Smooth muscle cell (in vitro differentiated cells): ENCODE measurements around the gene BCAS1. TPM values are rescaled to one million over a fixed set of nuclear protein-coding genes. Genes with fewer than 3 reads are reported as not detected.

Experiments
- DNase-seq: peaks from one replicate; lab custom pipeline; 2025; ENCODE audit not compliant: unreplicated experiment; lab: John Stamatoyannopoulos, UW
- H2AFZ ChIP-seq: fragments of 200-600 bp; sonication (generic); 2 replicates; pipeline ENCODE4 v1.6.0; 2016; ENCODE audit warnings: antibody characterized with exemption, low read depth, mild to moderate bottlenecking
- H3F3A ChIP-seq: fragments of 200-600 bp; sonication (generic); 2 replicates; pipeline ENCODE4 v1.6.0; 2017; ENCODE audit warnings: antibody characterized with exemption, low read depth
- H3K27ac ChIP-seq: fragments of 200-600 bp; sonication (generic); 2 replicates; pipeline ENCODE4 v1.5.1; 2016; ENCODE audit warnings: low read depth, mild to moderate bottlenecking
- H3K27me3 ChIP-seq: fragments of 200-600 bp; sonication (generic); 2 replicates; pipeline ENCODE4 v1.6.1; 2016; ENCODE audit warnings: low read depth, mild to moderate bottlenecking
- H3K36me3 ChIP-seq: fragments of 200-600 bp; sonication (generic); 2 replicates; pipeline ENCODE4 v1.5.1; 2016; ENCODE audit warnings: low read depth
- H3K4me1 ChIP-seq: fragments of 200-600 bp; sonication (generic); 2 replicates; pipeline ENCODE4 v1.5.1; 2016; ENCODE audit warnings: low read depth
- H3K4me2 ChIP-seq: fragments of 200-600 bp; sonication (generic); 2 replicates; pipeline ENCODE4 v1.6.0; 2016; ENCODE audit warnings: mild to moderate bottlenecking
- H3K4me3 ChIP-seq: fragments of 200-600 bp; sonication (generic); 2 replicates; pipeline ENCODE4 v1.5.1; 2016; ENCODE audit warnings: mild to moderate bottlenecking
- H3K79me2 ChIP-seq: fragments of 200-600 bp; sonication (generic); 2 replicates; pipeline ENCODE4 v1.6.0; 2016; ENCODE audit warnings: low read depth, mild to moderate bottlenecking
- H3K9ac ChIP-seq: fragments of 200-600 bp; sonication (generic); 2 replicates; pipeline ENCODE4 v1.6.0; 2016; ENCODE audit warnings: low read depth
- H3K9me3 ChIP-seq: fragments of 200-600 bp; sonication (generic); replicated peaks from 2 replicates; pipeline ENCODE4 v1.5.1; 2016; ENCODE audit warnings: low read depth
- H4K20me1 ChIP-seq: fragments of 200-600 bp; sonication (generic); 2 replicates; pipeline ENCODE4 v1.6.0; 2016; ENCODE audit warnings: low read depth
- CTCF ChIP-seq: fragments of 200-600 bp; sonication (generic); IDR thresholded peaks from 2 replicates; pipeline ENCODE4 v1.5.1; 2017; ENCODE audit warnings: borderline replicate concordance, mild to moderate bottlenecking, antibody characterized with exemption; ENCODE audit not compliant: insufficient read depth, poor library complexity, severe bottlenecking
- WGBS: methylation state at CpG from one replicate; pipeline ENCODE4 v1.1.7; 2016; ENCODE audit warnings: low lambda C conversion rate; 5-methylcytosine and 5-hydroxymethylcytosine counted together
- polyA plus RNA-seq: library from polyadenylated mRNA; unstranded; fragments of >200 nt; fragmentation: Nextera tagmentation; extraction: Ambion mirVana; gene quantifications from 2 replicates; pipeline ENCODE4 v1.2.1, GENCODE V29; 2016
- total RNA-seq: library from RNA; depleted of rRNA; stranded (reverse); fragments of >200 nt; gene quantifications from 2 replicates; pipeline ENCODE4 v1.2.3, GENCODE V29; 2014

The BCAS1 gene
- total and polyA plus RNA-seq, 2 experiments from 2014 or later = 0.09 to 0.15 TPM

- Histone ChIP-seq H3K27me3 (peaks cover 10% of the 10 kb centered on the region), H3K36me3 (no peaks in the 10 kb centered on the region), H3K4me2 (no peak overlapping the region), H3K27ac (no peak overlapping the region), H3K9ac (no peak overlapping the region), H3K9me3 (no peaks in the 10 kb centered on the region), H2AFZ (no peak overlapping the region), H3F3A (no peaks in the 10 kb centered on the region), H3K4me1 (no peaks in the 10 kb centered on the region), H4K20me1 (no peaks in the 10 kb centered on the region), H3K79me2 (no peaks in the 10 kb centered on the region), H3K4me3 (no peak overlapping the region)
- 96% methylated on average over 4 of the region's 4 CpGs for WGBS
- DNase-seq = no peak
- TF ChIP-seq CTCF = no peak
Measured at GRCh38 chr20:54005524-54005923, 64.9 kb downstream of the BCAS1 start.

DNA sequence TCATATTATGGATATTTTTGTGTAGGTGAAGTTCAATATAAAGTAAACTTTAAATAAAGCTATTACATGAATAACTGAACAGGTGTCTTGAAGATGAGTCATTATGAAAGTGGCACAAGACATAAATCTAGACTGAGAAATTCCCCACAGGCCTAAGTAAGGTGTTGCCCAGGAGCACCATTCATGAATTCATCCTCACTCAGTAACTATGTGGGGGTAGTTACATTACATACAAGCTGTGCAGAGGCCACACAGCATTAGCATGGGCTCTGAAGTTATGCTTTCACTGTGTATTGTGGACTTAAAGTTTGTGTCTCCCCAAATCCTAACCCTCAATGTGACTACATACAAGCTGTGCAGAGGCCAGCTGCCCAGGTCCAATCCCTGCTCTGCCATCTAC, 65.9 kb downstream of the BCAS1 start:
- Histone ChIP-seq H3F3A (no peaks in the 10 kb centered on the region), H4K20me1 (no peaks in the 10 kb centered on the region), H3K4me1 (no peaks in the 10 kb centered on the region), H3K27me3 (peaks cover 6% of the 10 kb centered on the region), H3K4me3 (no peak overlapping the region), H3K4me2 (no peak overlapping the region), H2AFZ (no peak overlapping the region), H3K36me3 (no peaks in the 10 kb centered on the region), H3K27ac (no peak overlapping the region), H3K9ac (no peak overlapping the region), H3K9me3 (no peaks in the 10 kb centered on the region), H3K79me2 (no peaks in the 10 kb centered on the region)
- DNase-seq = no peak
- no peak for TF ChIP-seq CTCF

- H3K4me3 ChIP-seq = no peak overlapping the region
- no peak for DNase-seq
- H3K4me1 ChIP-seq = no peaks in the 10 kb centered on the region
- no peaks in the 10 kb centered on the region for H3K36me3 ChIP-seq
- H3K9ac ChIP-seq = no peak overlapping the region
- H3K27me3 ChIP-seq = no peaks in the 10 kb centered on the region
- 74% methylated on average over 3 of the region's 3 CpGs for WGBS
- no peak overlapping the region for H3K27ac ChIP-seq
- no peaks in the 10 kb centered on the region for H3K9me3 ChIP-seq
- no peaks in the 10 kb centered on the region for H3K79me2 ChIP-seq
- H3K4me2 ChIP-seq = no peak overlapping the region
- H2AFZ ChIP-seq = no peak overlapping the region
- no peaks in the 10 kb centered on the region for H3F3A ChIP-seq
- TF ChIP-seq CTCF = no peak
- no peaks in the 10 kb centered on the region for H4K20me1 ChIP-seq
Measured at GRCh38 chr20:54002741-54003140, 67.7 kb downstream of the BCAS1 start.

DNA sequence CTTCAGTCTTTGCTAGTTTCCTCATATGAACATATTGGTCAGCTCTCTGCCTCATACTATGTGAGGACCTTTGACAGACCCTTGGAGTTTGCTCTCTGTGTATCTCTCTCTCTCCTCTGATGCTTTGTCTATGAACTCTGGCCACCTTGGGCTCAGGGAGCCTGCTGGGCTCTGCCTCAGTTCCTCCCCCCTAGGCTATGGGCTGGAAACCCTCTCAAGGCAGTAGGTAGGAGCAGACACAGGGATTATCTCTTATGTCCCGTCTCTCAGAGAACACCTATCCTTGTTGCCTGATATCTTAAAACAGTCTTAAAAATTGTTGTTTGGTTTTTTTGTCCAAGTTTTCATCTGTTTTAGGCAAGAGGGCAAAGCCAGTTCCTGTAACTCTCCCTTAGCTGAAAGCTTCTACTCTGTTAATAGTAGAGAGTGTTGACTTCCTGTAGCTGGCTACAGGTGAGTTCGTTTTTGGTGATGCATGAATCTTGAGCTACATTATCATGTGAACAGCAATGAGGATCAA, 68.3 kb downstream of the BCAS1 start:
- H3K9ac ChIP-seq = no peak overlapping the region
- no peaks in the 10 kb centered on the region for H3K4me1 ChIP-seq
- no peaks in the 10 kb centered on the region for H4K20me1 ChIP-seq
- H3K4me3 ChIP-seq = no peak overlapping the region
- 74% methylated on average over 2 of the region's 2 CpGs for WGBS
- no peak overlapping the region for H3K27ac ChIP-seq
- H3F3A ChIP-seq = no peaks in the 10 kb centered on the region
- H3K4me2 ChIP-seq = no peak overlapping the region
- H3K27me3 ChIP-seq = no peaks in the 10 kb centered on the region
- DNase-seq = no peak
- H3K36me3 ChIP-seq = no peaks in the 10 kb centered on the region
- H3K9me3 ChIP-seq = no peaks in the 10 kb centered on the region
- TF ChIP-seq CTCF = no peak
- H3K79me2 ChIP-seq = no peaks in the 10 kb centered on the region
- no peak overlapping the region for H2AFZ ChIP-seq
